ENCODE measurements around the gene SLC38A10. TPM values are rescaled to one million over a fixed set of nuclear protein-coding genes. Genes with fewer than 3 reads are reported as not detected.

SLC38A10 gene
- total and polyA plus RNA-seq, 2 of the 13 experiments (the other 11 are each of a cell fraction or from before 2014, with no cell fraction given), result 23.4 to 55.8 TPM

DNA sequence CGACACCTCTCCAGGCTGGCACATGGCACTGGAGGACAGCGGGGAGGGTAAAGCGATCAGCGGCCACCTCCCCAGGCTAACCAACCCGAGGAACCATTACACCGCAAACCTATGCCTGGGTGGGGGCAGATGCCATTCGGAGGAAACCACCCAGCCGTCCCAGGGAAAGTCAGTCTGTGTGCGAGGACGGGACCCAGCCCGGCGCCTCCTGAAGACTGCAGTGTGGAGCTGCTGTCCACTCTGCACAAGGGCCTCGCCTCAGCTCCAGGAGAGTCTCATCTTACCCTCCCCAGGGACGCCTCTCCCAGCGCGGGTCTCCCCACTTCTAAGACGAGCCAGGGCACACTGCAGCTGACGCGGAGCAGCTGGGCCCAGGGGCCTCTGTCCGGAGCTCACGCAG, 8.0 kb downstream of the SLC38A10 start:
- H3K4me2 ChIP-seq (ENCODE audit: low read depth, low read length), result no peak overlapping the region
- peaks cover 4% of the 10 kb centered on the region; the same call in 1 of the 2 replicates for H4K20me1 ChIP-seq (ENCODE audit: insufficient read depth, low read length)
- WGBS (ENCODE audit: low lambda C conversion rate), result 95% methylated on average over 15 of the region's 21 CpGs
- 0 out of 2 replicates have a peak, but pooled peaks cover 4% of the 10 kb centered on the region for H3K4me1 ChIP-seq (ENCODE audit: insufficient read depth, low read length)
- TF ChIP-seq SATB2 (CRISPR knock-in tag; IDR thresholded peaks at IDR 0.05) (no peak), TFDP2 (CRISPR knock-in tag; IDR thresholded peaks at IDR 0.05) (no peak), ZNF335 (CRISPR knock-in tag; IDR thresholded peaks at IDR 0.05) (no peak), ZNF570 (CRISPR knock-in tag; IDR thresholded peaks at IDR 0.05; ENCODE audit: borderline replicate concordance) (no peak), ZNF343 (CRISPR knock-in tag; IDR thresholded peaks at IDR 0.05) (no peak), ATF1 (CRISPR knock-in tag; IDR thresholded peaks at IDR 0.05) (no peak), CHCHD3 (CRISPR knock-in tag; IDR thresholded peaks at IDR 0.05) (no peak), ZNF280B (CRISPR knock-in tag; IDR thresholded peaks at IDR 0.05; ENCODE audit: borderline replicate concordance) (no peak), KDM4B (CRISPR knock-in tag; IDR thresholded peaks at IDR 0.05) (no peak)
- no TSS peak for BruUV-seq (replicated peaks)
- peaks cover 21% of the 10 kb centered on the region for H3K79me2 ChIP-seq (ENCODE audit: insufficient read depth, low read length)
- H3K9ac ChIP-seq (ENCODE audit: insufficient read depth, low read depth, low read length), result no peak overlapping the region
- no peak for ATAC-seq
- intact Hi-C loops (cut with micrococcal nuclease; ENCODE audit: unreplicated experiment) (no loop called here), in situ Hi-C loops (cut with HindIII; ENCODE audit: extremely low pct_ligation_motif_present, low pct_unique_long_range_greater_than_20kb) (no loop called here)
- peaks cover 16 to 61% of the 10 kb centered on the region in 2 experiments for H3K36me3 ChIP-seq (replicated peaks in 1 of 2; ENCODE audit: control insufficient read depth in 1 of 2, insufficient read depth in 2 of 2, low read length in 2 of 2)
- no peaks in the 10 kb centered on the region for H3K27me3 ChIP-seq (ENCODE audit: control insufficient read depth in 1 of 2, insufficient read depth in 2 of 2, low read length in 2 of 2)
- ChIA-PET POLR2A (no interaction called here), CTCF (ENCODE audit: low intra/inter-chr PET ratio, low total read pairs) (no interaction called here)
- no peak overlapping the region for H3K27ac ChIP-seq (ENCODE audit: extremely low read length, insufficient read depth, low read length)
- H3K4me3 ChIP-seq (replicated peaks in 1 of 3; ENCODE audit: insufficient read depth in 1 of 3, low read depth in 2 of 3, low read length in 3 of 3), result no peak overlapping the region
- H2AFZ ChIP-seq (ENCODE audit: low read length), result no peak overlapping the region
- no peak for DNase-seq (ENCODE audit: low spot score)
- no peaks in the 10 kb centered on the region for H3K9me3 ChIP-seq (ENCODE audit: low read length)
- FAIRE-seq, result no peak

All from HepG2 (cell line).